C4-2B (cell line): ENCODE data around the gene TRIM71.

ENCODE experiments used
- H3K27ac ChIP-seq: fragments of 450-650 bp; 2 replicates; pipeline ENCODE4 v1.5.1; 2017
- ZFX ChIP-seq: fragments of 450-650 bp; IDR thresholded peaks from 2 replicates; pipeline ENCODE4 v1.6.1; 2017
- TF ChIP-seq, protein P1 (sequence below): fragments of 450-650 bp; conservative IDR thresholded peaks from 2 replicates; pipeline ENCODE4 v1.5.1; 2017; ENCODE audit warnings: mild to moderate bottlenecking

TRIM71 gene

DNA sequence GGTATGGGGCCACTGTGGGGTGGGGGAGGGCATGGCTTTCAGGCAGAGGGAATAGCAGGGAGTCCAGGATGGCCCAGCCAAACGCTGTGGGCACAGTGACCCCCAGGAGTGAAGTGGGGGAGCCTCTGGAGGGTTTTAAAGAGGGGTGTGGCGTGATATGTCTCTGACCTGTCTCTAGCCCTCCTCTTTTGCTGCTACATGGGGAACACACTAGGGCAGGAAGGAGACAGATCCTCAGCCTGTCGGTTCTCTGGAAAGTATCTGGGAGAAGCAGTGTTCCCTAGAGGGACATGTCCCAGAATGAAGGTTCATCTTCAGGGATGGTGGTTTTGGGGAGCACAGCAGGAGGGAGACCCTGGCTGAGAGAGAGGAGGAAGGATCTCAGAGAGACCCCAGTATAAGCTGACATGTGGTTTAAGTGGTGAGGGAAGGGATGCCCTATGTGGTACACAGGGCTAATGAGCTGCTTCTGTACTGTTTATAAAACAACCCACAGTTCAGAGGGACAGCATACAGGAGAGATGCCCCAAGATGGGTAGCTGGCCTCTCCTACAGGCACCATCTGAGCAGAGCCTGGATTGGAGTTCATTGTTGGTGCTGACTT lies 37.7 kb downstream of the TRIM71 start:
- TF ChIP-seq, protein P1, sequence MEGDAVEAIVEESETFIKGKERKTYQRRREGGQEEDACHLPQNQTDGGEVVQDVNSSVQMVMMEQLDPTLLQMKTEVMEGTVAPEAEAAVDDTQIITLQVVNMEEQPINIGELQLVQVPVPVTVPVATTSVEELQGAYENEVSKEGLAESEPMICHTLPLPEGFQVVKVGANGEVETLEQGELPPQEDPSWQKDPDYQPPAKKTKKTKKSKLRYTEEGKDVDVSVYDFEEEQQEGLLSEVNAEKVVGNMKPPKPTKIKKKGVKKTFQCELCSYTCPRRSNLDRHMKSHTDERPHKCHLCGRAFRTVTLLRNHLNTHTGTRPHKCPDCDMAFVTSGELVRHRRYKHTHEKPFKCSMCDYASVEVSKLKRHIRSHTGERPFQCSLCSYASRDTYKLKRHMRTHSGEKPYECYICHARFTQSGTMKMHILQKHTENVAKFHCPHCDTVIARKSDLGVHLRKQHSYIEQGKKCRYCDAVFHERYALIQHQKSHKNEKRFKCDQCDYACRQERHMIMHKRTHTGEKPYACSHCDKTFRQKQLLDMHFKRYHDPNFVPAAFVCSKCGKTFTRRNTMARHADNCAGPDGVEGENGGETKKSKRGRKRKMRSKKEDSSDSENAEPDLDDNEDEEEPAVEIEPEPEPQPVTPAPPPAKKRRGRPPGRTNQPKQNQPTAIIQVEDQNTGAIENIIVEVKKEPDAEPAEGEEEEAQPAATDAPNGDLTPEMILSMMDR: no peak
- TF ChIP-seq ZFX: no peak
- no peak overlapping the region for H3K27ac ChIP-seq

DNA sequence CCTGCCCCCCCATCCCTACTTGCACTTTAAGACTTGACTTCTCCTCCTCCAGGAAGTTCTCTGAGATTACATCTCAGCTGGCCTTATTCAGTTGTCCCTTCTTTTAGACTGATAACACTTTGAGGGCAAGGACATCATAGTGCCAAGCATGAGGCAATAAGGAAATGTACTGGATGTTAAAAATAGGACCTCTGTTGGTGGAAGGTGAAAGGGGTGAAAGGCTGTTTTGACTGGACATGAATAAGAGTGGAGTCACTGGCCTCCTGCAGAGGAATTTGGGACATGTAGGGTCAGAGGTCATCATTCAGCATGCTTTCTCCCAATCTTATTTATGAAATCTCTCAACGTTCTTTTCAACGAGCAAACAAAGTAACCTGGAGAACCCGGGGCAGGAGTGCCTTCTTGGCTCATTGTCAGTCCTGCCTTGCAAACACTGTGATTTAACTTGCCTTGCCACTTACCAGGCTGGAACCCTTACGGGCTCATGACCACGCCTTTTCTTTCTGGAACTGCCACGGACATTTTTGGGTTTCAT lies 38.6 kb downstream of the TRIM71 start:
- no peak for TF ChIP-seq ZFX
- TF ChIP-seq, protein P1: no peak
- H3K27ac ChIP-seq: peak overlapping the region; percentile 7; the same call in 1 of the 2 replicates

DNA sequence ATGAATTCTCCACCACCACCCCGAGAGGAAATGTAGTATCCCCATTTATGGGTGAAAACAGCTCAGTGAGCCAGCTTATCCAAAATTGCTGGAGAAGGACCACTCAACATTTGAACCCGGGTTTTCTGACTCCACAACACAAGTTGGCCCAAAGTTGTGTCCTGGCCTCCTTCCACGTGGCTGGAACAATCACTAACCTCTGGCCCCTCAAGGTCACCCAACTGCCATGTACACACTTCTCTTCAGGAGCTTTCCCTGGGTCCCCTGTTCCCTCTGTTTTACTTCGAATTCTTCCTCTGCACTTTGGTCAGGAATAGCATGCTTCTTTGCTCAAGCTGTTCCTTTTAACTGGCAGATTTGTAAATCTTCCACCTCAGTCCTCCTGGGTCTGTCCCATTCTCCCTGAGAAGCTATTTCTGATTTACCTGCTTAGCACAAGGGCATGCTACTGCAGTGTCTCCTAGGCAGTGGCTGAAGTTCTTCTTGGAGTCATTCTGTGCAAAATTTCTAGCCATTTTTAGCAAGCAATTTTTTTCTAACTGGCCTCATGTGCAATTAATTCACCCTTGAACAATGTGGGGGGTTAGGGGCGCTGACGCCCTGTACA lies 39.2 kb downstream of the TRIM71 start:
- peak overlapping the region; percentile 9; the same call in 1 of the 2 replicates for H3K27ac ChIP-seq
- TF ChIP-seq, protein P1: no peak
- no peak for TF ChIP-seq ZFX

GRCh38 chr3:32857921-32858320 lies 40.1 kb downstream of the TRIM71 start:
- no peak for TF ChIP-seq ZFX
- TF ChIP-seq, protein P1: no peak
- no peak overlapping the region for H3K27ac ChIP-seq

- TF ChIP-seq, protein P1: no peak
- no peak for TF ChIP-seq ZFX
- H3K27ac ChIP-seq: no peak overlapping the region
Measured at GRCh38 chr3:32859604-32860237, 41.9 kb downstream of the TRIM71 start.

DNA sequence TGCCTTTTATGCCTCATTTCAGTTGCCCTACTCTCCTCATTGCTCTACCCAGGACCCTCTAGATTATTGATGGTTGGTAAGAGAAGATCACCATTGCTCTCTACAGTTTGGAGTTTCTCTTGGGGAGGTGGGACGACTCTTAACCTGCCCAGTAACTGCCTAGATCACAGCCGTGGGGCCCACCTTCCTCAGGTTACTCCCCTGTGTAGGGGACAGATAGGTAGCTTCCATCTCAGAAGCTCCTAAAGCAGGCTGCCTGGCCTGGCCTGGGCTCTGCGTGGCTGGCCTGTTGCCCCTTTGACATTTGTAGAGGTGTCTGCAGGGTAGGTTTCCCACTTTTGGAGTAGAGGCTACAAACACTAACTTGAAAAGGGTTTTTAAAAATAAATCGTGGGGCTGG lies 42.7 kb downstream of the TRIM71 start:
- TF ChIP-seq, protein P1: no peak
- no peak for TF ChIP-seq ZFX
- H3K27ac ChIP-seq: no peak overlapping the region

- TF ChIP-seq ZFX: no peak
- TF ChIP-seq, protein P1: no peak
- no peak overlapping the region for H3K27ac ChIP-seq
Measured at GRCh38 chr3:32861681-32862080, 43.9 kb downstream of the TRIM71 start.
